PC-3 (cell line): ENCODE measurements around the gene NABP1. TPM values are rescaled to one million over a fixed set of nuclear protein-coding genes. Genes with fewer than 3 reads are reported as not detected.

Source experiments
- ATAC-seq: fragments of 200-7000 bp; cut with Tn5 transposase; 2 replicates; pipeline ENCODE4 v1.9.1; 2020; ENCODE audit warnings: mild to moderate bottlenecking, moderate library complexity
- BruUV-seq: library from RNA; stranded (reverse); fragments of 400-500 nt; replicated peaks from 2 replicates; lab custom pipeline; 2021; lab: Mats Ljungman, UMichigan
- CTCF ChIA-PET: fragments of 300-600 bp; sonication (Branson Sonifier 250); formaldehyde crosslinking; loops from one replicate; lab custom pipeline; 2022; ENCODE audit warnings: antibody characterized with exemption; lab: Charles Lee
- POLR2A ChIA-PET: fragments of 300-600 bp; sonication (Branson Sonifier 250); formaldehyde crosslinking; loops from one replicate; lab custom pipeline; 2022; ENCODE audit warnings: antibody characterized with exemption; ENCODE audit not compliant: unreplicated experiment; lab: Charles Lee
- DNase-seq: peaks from one replicate; pipeline ENCODE4 v3.0.0-alpha.2; 2015
- H2AFZ ChIP-seq: fragments of 300-600 bp; sonication (generic); 2 replicates; pipeline ENCODE4 v1.6.0; 2016; ENCODE audit warnings: antibody characterized with exemption, low read length
- H3F3A ChIP-seq: fragments of 300-600 bp; sonication (generic); one replicate; pipeline ENCODE4 v1.6.0; 2017; ENCODE audit warnings: antibody characterized with exemption, low read length, control low read depth, mild to moderate bottlenecking; ENCODE audit not compliant: unreplicated experiment
- H3K27ac ChIP-seq: fragments of 300-600 bp; sonication (generic); 2 replicates; pipeline ENCODE4 v1.5.1; 2016; ENCODE audit warnings: mild to moderate bottlenecking, low read length
- H3K27me3 ChIP-seq: fragments of 300-600 bp; sonication (generic); 2 replicates; pipeline ENCODE4 v1.6.1; 2016; ENCODE audit warnings: low read length, mixed read lengths
- H3K36me3 ChIP-seq: fragments of 300-600 bp; sonication (generic); 2 replicates; pipeline ENCODE4 v1.6.1; 2016; ENCODE audit warnings: low read depth, mixed run types, low read length, mixed read lengths
- H3K4me1 ChIP-seq: fragments of 300-600 bp; sonication (generic); 2 replicates; pipeline ENCODE4 v1.5.1; 2016; ENCODE audit warnings: low read length; ENCODE audit not compliant: insufficient read depth
- H3K4me2 ChIP-seq: fragments of 300-600 bp; sonication (generic); 2 replicates; pipeline ENCODE4 v1.6.0; 2016; ENCODE audit warnings: low read length
- H3K4me3 ChIP-seq: fragments of 300-600 bp; sonication (generic); 2 replicates; pipeline ENCODE4 v1.5.1; 2016; ENCODE audit warnings: mild to moderate bottlenecking, low read length, mixed read lengths
- H3K79me2 ChIP-seq: fragments of 300-600 bp; sonication (generic); 2 replicates; pipeline ENCODE4 v1.6.1; 2017; ENCODE audit warnings: low read length, mixed read lengths
- H3K9ac ChIP-seq: fragments of 300-600 bp; sonication (generic); 2 replicates; pipeline ENCODE4 v1.6.0; 2016; ENCODE audit warnings: mild to moderate bottlenecking, low read length
- H3K9me2 ChIP-seq: fragments of 300-600 bp; sonication (generic); replicated peaks from 2 replicates; pipeline ENCODE4 v1.6.1; 2016; ENCODE audit warnings: mixed run types, low read length, mixed read lengths
- H3K9me3 ChIP-seq: fragments of 300-600 bp; sonication (generic); 2 replicates; pipeline ENCODE4 v1.6.1; 2016; ENCODE audit warnings: low read length, mixed read lengths
- H4K20me1 ChIP-seq: fragments of 300-600 bp; sonication (generic); 2 replicates; pipeline ENCODE4 v1.6.1; 2016; ENCODE audit warnings: low read length, mixed read lengths
- CTCF ChIP-seq: fragments of 300-600 bp; sonication (generic); conservative IDR thresholded peaks from 2 replicates; pipeline ENCODE4 v1.5.1; 2017; ENCODE audit warnings: antibody characterized with exemption, low read depth, mild to moderate bottlenecking, low read length
- EZH2 ChIP-seq: fragments of 300-600 bp; sonication (generic); IDR thresholded peaks from one replicate; pipeline ENCODE4 v1.6.1; 2017; ENCODE audit warnings: antibody characterized with exemption, mild to moderate bottlenecking, low read length; ENCODE audit not compliant: unreplicated experiment
- EZH2phosphoT487 ChIP-seq: fragments of 300-600 bp; sonication (generic); IDR thresholded peaks from 2 replicates; pipeline ENCODE4 v1.6.1; 2018; ENCODE audit warnings: mild to moderate bottlenecking, antibody characterized with exemption, low read length, borderline replicate concordance
- intact Hi-C: fragments of 100-400 bp; cut with micrococcal nuclease; formaldehyde crosslinking; loops from 2 replicates; pipeline ENCODE4 v1.9.0; 2023
- total RNA-seq: library from RNA; depleted of rRNA; stranded (reverse); fragments of >200 nt; gene quantifications from 2 replicates; pipeline ENCODE4 v1.2.3, GENCODE V29; 2014

NABP1 gene
- total RNA-seq, 1 experiment from 2014 or later, result 56.8 TPM

GRCh38 chr2:191670076-191670475 is 7.9 kb upstream of the NABP1 start:
- Histone ChIP-seq H3K9ac (no peak overlapping the region), H3K36me3 (no peaks in the 10 kb centered on the region), H3K9me3 (no peaks in the 10 kb centered on the region), H3K9me2 (no peaks in the 10 kb centered on the region), H4K20me1 (no peaks in the 10 kb centered on the region), H3K79me2 (no peaks in the 10 kb centered on the region), H3K27me3 (no peaks in the 10 kb centered on the region), H3K4me1 (peaks cover 22% of the 10 kb centered on the region), H3F3A (no peaks in the 10 kb centered on the region), H3K4me3 (no peak overlapping the region), H3K27ac (no peak overlapping the region), H3K4me2 (no peak overlapping the region), H2AFZ (no peak overlapping the region)
- ChIA-PET POLR2A (no interaction called here), CTCF (no interaction called here)
- TF ChIP-seq EZH2, result no peak
- TF ChIP-seq CTCF, result no peak
- TF ChIP-seq EZH2phosphoT487, result no peak
- ATAC-seq, result no peak
- intact Hi-C loops, result no loop called here
- BruUV-seq, result no TSS peak
- DNase-seq, result no peak

- no peaks in the 10 kb centered on the region for H3K79me2 ChIP-seq
- DNase-seq, result no peak
- no peak for TF ChIP-seq EZH2phosphoT487
- TF ChIP-seq CTCF, result no peak
- TF ChIP-seq EZH2, result no peak
- ATAC-seq, result no peak
- no peak overlapping the region for H3K4me2 ChIP-seq
- H3K9me3 ChIP-seq, result no peaks in the 10 kb centered on the region
- no peak overlapping the region for H3K9ac ChIP-seq
- no peak overlapping the region for H3K27ac ChIP-seq
- no peaks in the 10 kb centered on the region for H3K27me3 ChIP-seq
- POLR2A ChIA-PET, result no interaction called here
- CTCF ChIA-PET, result no interaction called here
- intact Hi-C loops, result no loop called here
- no peak overlapping the region for H2AFZ ChIP-seq
- H3K36me3 ChIP-seq, result no peaks in the 10 kb centered on the region
- H3K9me2 ChIP-seq, result no peaks in the 10 kb centered on the region
- no peaks in the 10 kb centered on the region for H3F3A ChIP-seq
- no TSS peak for BruUV-seq
- no peaks in the 10 kb centered on the region for H4K20me1 ChIP-seq
- H3K4me1 ChIP-seq, result peaks cover 15% of the 10 kb centered on the region
- no peak overlapping the region for H3K4me3 ChIP-seq
Measured at GRCh38 chr2:191670787-191671186, 7.1 kb upstream of the NABP1 start.

- H3K9me3 ChIP-seq, result no peaks in the 10 kb centered on the region
- no peaks in the 10 kb centered on the region for H3K9me2 ChIP-seq
- no peaks in the 10 kb centered on the region for H3F3A ChIP-seq
- H3K36me3 ChIP-seq, result peaks cover 8% of the 10 kb centered on the region
- peaks cover 8% of the 10 kb centered on the region for H3K4me1 ChIP-seq
- intact Hi-C loops, result loop anchor here (2.0 kb wide), 1 partner anchor 29 kb away; no protein-coding TSS in a partner anchor
- TF ChIP-seq CTCF, result no peak
- TF ChIP-seq EZH2, result no peak
- TF ChIP-seq EZH2phosphoT487, result no peak
- ATAC-seq (no peak), DNase-seq (no peak)
- H4K20me1 ChIP-seq, result peaks cover 8% of the 10 kb centered on the region
- H2AFZ ChIP-seq, result no peak overlapping the region
- H3K4me2 ChIP-seq, result no peak overlapping the region
- ChIA-PET POLR2A (interaction anchor here (1.1 to 4.6 kb wide), 2 partner anchors 8 to 39 kb away, joined by 3 to 52 read pairs; no protein-coding TSS in a partner anchor), CTCF (interaction anchor here (0.6 kb wide), 1 partner anchor 107 kb away, joined by 3 read pairs; no protein-coding TSS in a partner anchor)
- H3K9ac ChIP-seq, result no peak overlapping the region
- no peak overlapping the region for H3K27ac ChIP-seq
- no peak overlapping the region for H3K4me3 ChIP-seq
- H3K79me2 ChIP-seq, result peaks cover 34% of the 10 kb centered on the region
- no peaks in the 10 kb centered on the region for H3K27me3 ChIP-seq
- BruUV-seq, result no TSS peak
Measured at GRCh38 chr2:191675807-191676721, 1.9 kb upstream of the NABP1 start.
